SK-N-DZ (cell line): ENCODE measurements around the gene PPP4R1.
A peak's percentile ranks its signal among the peaks of the same experiment; 100 is the strongest.

ENCODE experiments used
- DNase-seq: peaks from one replicate; pipeline ENCODE4 v3.0.0-alpha.2; 2015; ENCODE audit warnings: low spot score

PPP4R1 gene

GRCh38 chr18:9594823-9595596, 19.3 kb downstream of the PPP4R1 start:
- DNase-seq = no peak

- no peak for DNase-seq
Measured at GRCh38 chr18:9587924-9588323, 26.4 kb downstream of the PPP4R1 start.

- DNase-seq = no peak
Measured at GRCh38 chr18:9586814-9587213, 27.5 kb downstream of the PPP4R1 start.

GRCh38 chr18:9581667-9582066, 32.7 kb downstream of the PPP4R1 start:
- DNase-seq = no peak

GRCh38 chr18:9578306-9578705, 36.1 kb downstream of the PPP4R1 start:
- no peak for DNase-seq

GRCh38 chr18:9577361-9577760, 37.0 kb downstream of the PPP4R1 start:
- DNase-seq = no peak

- DNase-seq = peak; percentile 52
Measured at GRCh38 chr18:9575558-9575957, 38.8 kb downstream of the PPP4R1 start.

GRCh38 chr18:9574473-9575115, 39.8 kb downstream of the PPP4R1 start:
- no peak for DNase-seq

GRCh38 chr18:9571546-9571945, 42.8 kb downstream of the PPP4R1 start:
- no peak for DNase-seq

GRCh38 chr18:9570255-9570654, 44.1 kb downstream of the PPP4R1 start:
- DNase-seq = no peak

GRCh38 chr18:9569178-9569577, 45.2 kb downstream of the PPP4R1 start:
- DNase-seq = no peak

- no peak for DNase-seq
Measured at GRCh38 chr18:9568186-9568585, 46.2 kb downstream of the PPP4R1 start.

GRCh38 chr18:9565407-9565806, 49.0 kb downstream of the PPP4R1 start:
- DNase-seq = no peak

- no peak for DNase-seq
Measured at GRCh38 chr18:9563331-9563730, 51.0 kb downstream of the PPP4R1 start.

- DNase-seq = no peak
Measured at GRCh38 chr18:9562584-9562983, 51.8 kb downstream of the PPP4R1 start.

- DNase-seq = no peak
Measured at GRCh38 chr18:9561759-9562158, 52.6 kb downstream of the PPP4R1 start.

GRCh38 chr18:9559253-9559652, 55.1 kb downstream of the PPP4R1 start:
- no peak for DNase-seq

GRCh38 chr18:9558387-9559064, 55.8 kb downstream of the PPP4R1 start:
- DNase-seq = no peak

- DNase-seq = no peak
Measured at GRCh38 chr18:9557250-9557943, 57.0 kb downstream of the PPP4R1 start.

GRCh38 chr18:9552616-9553015, 61.7 kb downstream of the PPP4R1 start:
- DNase-seq = no peak

GRCh38 chr18:9552191-9552590, 62.2 kb downstream of the PPP4R1 start:
- no peak for DNase-seq

- no peak for DNase-seq
Measured at GRCh38 chr18:9550429-9550828, 63.9 kb downstream of the PPP4R1 start.
